K562 (cell line): Measurements from ENCODE around the gene GSTO2.

ENCODE experiments used
- BMI1 ChIP-seq: fragments of 150-350 bp; IDR thresholded peaks from 2 replicates; pipeline ENCODE4 v1.6.1; 2014; ENCODE audit warnings: low read length
- ELF1 ChIP-seq: fragments of 200-800 bp; sonication (Bioruptor generic); IDR thresholded peaks from 2 replicates; pipeline ENCODE4 v1.6.1; 2016; ENCODE audit warnings: missing genetic modification characterization, missing compliant biosample characterization
- ERF ChIP-seq: fragments of 450-650 bp; formaldehyde crosslinking; IDR thresholded peaks from 2 replicates; pipeline ENCODE4 v1.4.0; 2020; ENCODE audit warnings: mild to moderate bottlenecking, mixed read lengths
- MTA3 ChIP-seq: fragments of 450-650 bp; formaldehyde crosslinking; IDR thresholded peaks from 2 replicates; pipeline ENCODE4 v1.6.1; 2017; ENCODE audit warnings: mild to moderate bottlenecking, borderline replicate concordance
- NR2C2 ChIP-seq, 2 experiments: fragments of 200-800 bp in 1 of 2; sonication (Bioruptor generic) in 1 of 2; sonication (generic) in 1 of 2; formaldehyde crosslinking in 1 of 2; IDR thresholded peaks; 2 replicates each; pipeline versions ENCODE4 v1.6.1 to v1.8.0; 2016 to 2022; ENCODE audit warnings: mild to moderate bottlenecking in 1 of 2, missing compliant biosample characterization in 1 of 2, missing genetic modification characterization in 1 of 2, missing genetic modification reagents in 1 of 2
- POLR2AphosphoS5 ChIP-seq: IDR thresholded peaks from 2 replicates; pipeline ENCODE4 v1.6.1; 2011; ENCODE audit warnings: mild to moderate bottlenecking, low read depth, low read length, moderate library complexity; ENCODE audit not compliant: control insufficient read depth, insufficient read depth
- RAD21 ChIP-seq, 2 experiments: fragments of 250-450 bp in 1 of 2; fragments of 450-650 bp in 1 of 2; sonication (Bioruptor Pico) in 1 of 2; formaldehyde crosslinking in 1 of 2; IDR thresholded peaks in 1 of 2; conservative IDR thresholded peaks in 1 of 2; 2 replicates each; pipeline versions ENCODE4 v1.4.0 to v1.8.0; 2020 to 2022; ENCODE audit warnings: mild to moderate bottlenecking in 2 of 2, moderate library complexity in 1 of 2
- TEAD4 ChIP-seq, 2 experiments: sonication (generic) in 1 of 2; formaldehyde crosslinking in 1 of 2; IDR thresholded peaks; 2 replicates each; pipeline versions ENCODE4 v1.6.1 to v1.8.0; 2012 to 2022; ENCODE audit warnings: borderline replicate concordance in 1 of 2, inconsistent platforms in 1 of 2, low read length in 1 of 2, mild to moderate bottlenecking in 1 of 2, missing genetic modification reagents in 1 of 2
- TF ChIP-seq, protein P1 (sequence below): fragments of 150-350 bp; conservative IDR thresholded peaks from 2 replicates; pipeline ENCODE4 v1.6.1; 2014; ENCODE audit warnings: low read length
- TF ChIP-seq, protein P2 (sequence below), 3 experiments: IDR thresholded peaks in 2 of 3; conservative IDR thresholded peaks in 1 of 3; 2 replicates each; pipeline ENCODE4 v1.5.1; 2011 to 2012; ENCODE audit warnings: low read length in 3 of 3, mild to moderate bottlenecking in 3 of 3, control low read depth in 2 of 3, improper control_type of control experiment in 1 of 3, inconsistent platforms in 1 of 3, low read depth in 1 of 3, mixed read lengths in 1 of 3, moderate library complexity in 1 of 3; ENCODE audit not compliant: insufficient read depth in 2 of 3
- TF ChIP-seq, protein P3 (sequence below): sonication (generic); formaldehyde crosslinking; IDR thresholded peaks from 2 replicates; pipeline ENCODE4 v1.8.0; 2022; ENCODE audit warnings: mild to moderate bottlenecking, missing genetic modification reagents, borderline replicate concordance

DNA sequence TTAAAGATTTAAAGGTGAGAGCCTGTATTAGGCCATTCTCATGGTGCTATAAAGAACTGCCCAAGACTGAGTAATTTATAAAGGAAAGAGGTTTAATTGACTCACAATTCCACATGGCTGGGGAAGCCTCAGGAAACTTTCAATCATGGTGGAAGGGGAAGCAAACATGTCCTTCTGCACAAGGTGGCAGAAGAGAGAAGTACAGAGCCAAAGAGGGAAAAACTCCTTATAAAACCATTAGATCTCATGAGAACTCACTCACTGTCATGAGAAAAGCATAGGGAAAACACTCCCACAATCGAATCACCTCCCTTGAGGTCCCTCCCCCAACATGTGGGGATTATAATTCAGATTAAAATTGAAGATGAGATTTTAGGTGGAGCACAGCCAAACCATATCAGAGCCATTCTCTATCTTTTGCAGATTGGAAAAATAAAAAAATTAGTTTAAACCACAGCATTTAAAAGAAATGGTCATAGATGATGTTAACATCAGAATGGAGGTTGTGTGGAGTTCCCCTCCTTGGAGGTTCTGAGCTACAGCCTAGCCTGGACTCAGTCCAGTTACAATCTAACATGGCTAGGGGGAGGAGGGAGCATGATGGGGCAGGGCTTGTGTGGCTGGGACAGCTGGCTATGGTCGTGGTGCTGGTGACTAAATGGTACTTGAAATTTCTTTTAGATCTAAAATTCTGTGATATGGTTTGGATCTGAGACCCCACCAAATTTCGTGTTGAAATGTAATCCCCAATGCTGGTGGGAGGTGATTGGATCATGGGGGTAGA, 33.1 kb downstream of the GSTO2 start:
- TF ChIP-seq, protein P1, sequence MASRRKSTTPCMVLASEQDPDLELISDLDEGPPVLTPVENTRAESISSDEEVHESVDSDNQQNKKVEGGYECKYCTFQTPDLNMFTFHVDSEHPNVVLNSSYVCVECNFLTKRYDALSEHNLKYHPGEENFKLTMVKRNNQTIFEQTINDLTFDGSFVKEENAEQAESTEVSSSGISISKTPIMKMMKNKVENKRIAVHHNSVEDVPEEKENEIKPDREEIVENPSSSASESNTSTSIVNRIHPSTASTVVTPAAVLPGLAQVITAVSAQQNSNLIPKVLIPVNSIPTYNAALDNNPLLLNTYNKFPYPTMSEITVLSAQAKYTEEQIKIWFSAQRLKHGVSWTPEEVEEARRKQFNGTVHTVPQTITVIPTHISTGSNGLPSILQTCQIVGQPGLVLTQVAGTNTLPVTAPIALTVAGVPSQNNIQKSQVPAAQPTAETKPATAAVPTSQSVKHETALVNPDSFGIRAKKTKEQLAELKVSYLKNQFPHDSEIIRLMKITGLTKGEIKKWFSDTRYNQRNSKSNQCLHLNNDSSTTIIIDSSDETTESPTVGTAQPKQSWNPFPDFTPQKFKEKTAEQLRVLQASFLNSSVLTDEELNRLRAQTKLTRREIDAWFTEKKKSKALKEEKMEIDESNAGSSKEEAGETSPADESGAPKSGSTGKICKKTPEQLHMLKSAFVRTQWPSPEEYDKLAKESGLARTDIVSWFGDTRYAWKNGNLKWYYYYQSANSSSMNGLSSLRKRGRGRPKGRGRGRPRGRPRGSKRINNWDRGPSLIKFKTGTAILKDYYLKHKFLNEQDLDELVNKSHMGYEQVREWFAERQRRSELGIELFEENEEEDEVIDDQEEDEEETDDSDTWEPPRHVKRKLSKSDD: no peak
- no peak for TF ChIP-seq RAD21 (CRISPR knock-in tag; conservative IDR thresholded peaks at IDR 0.05 in 1 of 2, IDR thresholded peaks at IDR 0.05 in 1 of 2)
- TF ChIP-seq ERF: no peak
- TF ChIP-seq TEAD4 (IDR thresholded peaks at IDR 0.05; ENCODE audit: low read length): no peak
- no peak for TF ChIP-seq TEAD4 (CRISPR knock-in tag; IDR thresholded peaks at IDR 0.05; ENCODE audit: borderline replicate concordance)
- TF ChIP-seq POLR2AphosphoS5: no peak
- TF ChIP-seq NR2C2 (CRISPR knock-in tag; IDR thresholded peaks at IDR 0.05): no peak
- TF ChIP-seq NR2C2 (tag; IDR thresholded peaks at IDR 0.05): no peak
- TF ChIP-seq, protein P2, sequence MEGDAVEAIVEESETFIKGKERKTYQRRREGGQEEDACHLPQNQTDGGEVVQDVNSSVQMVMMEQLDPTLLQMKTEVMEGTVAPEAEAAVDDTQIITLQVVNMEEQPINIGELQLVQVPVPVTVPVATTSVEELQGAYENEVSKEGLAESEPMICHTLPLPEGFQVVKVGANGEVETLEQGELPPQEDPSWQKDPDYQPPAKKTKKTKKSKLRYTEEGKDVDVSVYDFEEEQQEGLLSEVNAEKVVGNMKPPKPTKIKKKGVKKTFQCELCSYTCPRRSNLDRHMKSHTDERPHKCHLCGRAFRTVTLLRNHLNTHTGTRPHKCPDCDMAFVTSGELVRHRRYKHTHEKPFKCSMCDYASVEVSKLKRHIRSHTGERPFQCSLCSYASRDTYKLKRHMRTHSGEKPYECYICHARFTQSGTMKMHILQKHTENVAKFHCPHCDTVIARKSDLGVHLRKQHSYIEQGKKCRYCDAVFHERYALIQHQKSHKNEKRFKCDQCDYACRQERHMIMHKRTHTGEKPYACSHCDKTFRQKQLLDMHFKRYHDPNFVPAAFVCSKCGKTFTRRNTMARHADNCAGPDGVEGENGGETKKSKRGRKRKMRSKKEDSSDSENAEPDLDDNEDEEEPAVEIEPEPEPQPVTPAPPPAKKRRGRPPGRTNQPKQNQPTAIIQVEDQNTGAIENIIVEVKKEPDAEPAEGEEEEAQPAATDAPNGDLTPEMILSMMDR (IDR thresholded peaks at IDR 0.05 in 2 of 3, conservative IDR thresholded peaks at IDR 0.05 in 1 of 3; ENCODE audit: insufficient read depth in 2 of 3, low read depth in 1 of 3, low read length in 3 of 3): no peak
- TF ChIP-seq BMI1: no peak
- no peak for TF ChIP-seq ELF1 (tag)
- TF ChIP-seq, protein P3, sequence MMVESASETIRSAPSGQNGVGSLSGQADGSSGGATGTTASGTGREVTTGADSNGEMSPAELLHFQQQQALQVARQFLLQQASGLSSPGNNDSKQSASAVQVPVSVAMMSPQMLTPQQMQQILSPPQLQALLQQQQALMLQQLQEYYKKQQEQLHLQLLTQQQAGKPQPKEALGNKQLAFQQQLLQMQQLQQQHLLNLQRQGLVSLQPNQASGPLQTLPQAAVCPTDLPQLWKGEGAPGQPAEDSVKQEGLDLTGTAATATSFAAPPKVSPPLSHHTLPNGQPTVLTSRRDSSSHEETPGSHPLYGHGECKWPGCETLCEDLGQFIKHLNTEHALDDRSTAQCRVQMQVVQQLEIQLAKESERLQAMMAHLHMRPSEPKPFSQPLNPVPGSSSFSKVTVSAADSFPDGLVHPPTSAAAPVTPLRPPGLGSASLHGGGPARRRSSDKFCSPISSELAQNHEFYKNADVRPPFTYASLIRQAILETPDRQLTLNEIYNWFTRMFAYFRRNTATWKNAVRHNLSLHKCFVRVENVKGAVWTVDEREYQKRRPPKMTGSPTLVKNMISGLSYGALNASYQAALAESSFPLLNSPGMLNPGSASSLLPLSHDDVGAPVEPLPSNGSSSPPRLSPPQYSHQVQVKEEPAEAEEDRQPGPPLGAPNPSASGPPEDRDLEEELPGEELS (CRISPR knock-in tag): no peak
- no peak for TF ChIP-seq MTA3
